HG03378 (cell line): Measurements from ENCODE around the gene TAAR5.
"Not testable (repeated sequence)": the region's sequence is repeated elsewhere in the genome, so short reads cannot be mapped to it uniquely, and the experiment has no call there.

ENCODE experiments used
- ATAC-seq: cut with Tn5 transposase; IDR thresholded peaks from one replicate; pipeline ENCODE4 v1.9.1; 2021; ENCODE audit warnings: mild to moderate bottlenecking, moderate library complexity; ENCODE audit not compliant: unreplicated experiment

Gene TAAR5

GRCh38 chr6:132571774-132572173, 17.8 kb downstream of the TAAR5 start:
- ATAC-seq: no peak

- ATAC-seq: no peak
Measured at GRCh38 chr6:132570221-132570777, 19.2 kb downstream of the TAAR5 start, which contains the start of gene TAAR6. Gene TAAR6 (plus strand): TSS chr6:132570322. CDS start chr6:132570322, 0 bp downstream.

DNA sequence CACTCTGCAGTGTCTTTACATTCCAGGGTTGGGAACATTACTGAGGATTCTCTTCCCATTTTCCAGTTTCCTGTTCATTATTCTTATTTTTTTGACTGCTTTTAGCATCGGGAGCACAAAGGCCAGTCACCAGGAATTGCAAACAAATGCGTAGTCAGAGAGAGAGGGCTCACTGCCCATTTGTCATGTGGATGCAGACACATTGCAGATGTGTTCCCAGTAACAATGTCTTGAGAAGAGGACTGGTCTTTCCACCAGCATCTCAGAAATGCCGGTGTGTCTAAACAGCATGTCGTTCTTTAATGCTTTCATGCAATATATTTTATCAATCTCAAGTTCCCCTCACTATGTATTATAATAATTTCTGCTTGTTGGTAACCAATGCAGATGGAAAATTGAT, 20.4 kb downstream of the TAAR5 start:
- no peak for ATAC-seq

GRCh38 chr6:132568611-132569010, 20.9 kb downstream of the TAAR5 start:
- no peak for ATAC-seq

GRCh38 chr6:132567566-132567965, 22.0 kb downstream of the TAAR5 start:
- ATAC-seq: no peak

DNA sequence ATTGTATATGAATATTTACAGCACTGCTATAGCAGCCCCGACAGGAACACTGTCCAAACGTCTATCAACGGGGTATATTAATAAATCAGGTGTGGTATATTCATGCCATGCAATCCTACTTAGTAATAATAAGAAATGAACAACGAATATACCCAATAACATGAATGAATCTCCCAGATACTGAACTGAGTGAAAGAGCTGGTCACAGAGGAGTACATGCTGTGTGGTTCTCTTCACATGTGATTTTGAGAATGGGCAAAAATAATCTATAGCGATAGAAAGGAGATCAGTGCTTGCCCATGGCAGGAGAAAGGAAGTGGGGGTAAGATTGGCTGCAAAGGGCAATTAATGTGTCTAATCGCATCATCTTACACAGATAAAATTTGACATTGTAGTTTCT, 23.1 kb downstream of the TAAR5 start:
- no peak for ATAC-seq

DNA sequence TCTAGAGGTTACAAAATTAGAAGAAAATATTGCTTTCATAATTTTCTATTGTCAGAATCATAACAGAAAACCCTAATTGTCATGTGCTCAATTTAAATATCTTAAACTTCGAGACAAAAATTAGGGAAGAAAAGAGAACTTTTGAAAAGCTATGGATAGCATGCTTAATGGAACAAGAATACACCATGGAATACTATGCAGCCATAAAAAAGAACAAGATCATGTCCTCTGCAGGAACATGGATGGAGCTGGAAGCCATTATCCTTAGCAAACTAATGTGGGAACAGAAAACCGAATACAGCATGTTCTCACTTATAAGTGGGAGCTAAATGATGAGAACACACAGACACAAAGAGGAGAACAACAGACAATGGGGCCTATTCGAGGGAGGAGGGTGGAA, 29.5 kb downstream of the TAAR5 start:
- not testable (repeated sequence) for ATAC-seq

GRCh38 chr6:132552372-132552771, 37.2 kb downstream of the TAAR5 start, which contains the start of gene TAAR8:
Gene TAAR8 (plus strand): TSS chr6:132552672. CDS start chr6:132552693, 21 bp downstream.
- ATAC-seq: no peak

DNA sequence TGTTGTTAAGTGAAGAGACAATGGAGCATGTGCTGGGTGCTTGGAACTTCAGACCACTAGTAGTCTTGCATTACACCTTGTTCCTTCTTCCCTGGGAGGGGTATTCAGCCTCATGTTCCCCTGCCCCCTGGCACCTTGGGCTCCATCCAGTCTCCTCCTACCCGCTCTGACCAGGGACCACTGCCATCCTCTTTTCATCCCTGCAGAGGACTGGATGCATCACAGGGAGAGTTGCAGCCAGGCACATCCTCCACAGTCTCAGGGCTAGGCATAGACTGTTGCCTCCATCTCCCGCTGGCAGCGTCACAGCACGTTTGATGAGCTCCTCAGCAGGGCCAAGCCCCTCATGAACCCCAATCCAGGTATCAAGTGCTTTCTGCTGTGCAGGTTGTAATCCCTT, 38.3 kb downstream of the TAAR5 start:
- no peak for ATAC-seq

DNA sequence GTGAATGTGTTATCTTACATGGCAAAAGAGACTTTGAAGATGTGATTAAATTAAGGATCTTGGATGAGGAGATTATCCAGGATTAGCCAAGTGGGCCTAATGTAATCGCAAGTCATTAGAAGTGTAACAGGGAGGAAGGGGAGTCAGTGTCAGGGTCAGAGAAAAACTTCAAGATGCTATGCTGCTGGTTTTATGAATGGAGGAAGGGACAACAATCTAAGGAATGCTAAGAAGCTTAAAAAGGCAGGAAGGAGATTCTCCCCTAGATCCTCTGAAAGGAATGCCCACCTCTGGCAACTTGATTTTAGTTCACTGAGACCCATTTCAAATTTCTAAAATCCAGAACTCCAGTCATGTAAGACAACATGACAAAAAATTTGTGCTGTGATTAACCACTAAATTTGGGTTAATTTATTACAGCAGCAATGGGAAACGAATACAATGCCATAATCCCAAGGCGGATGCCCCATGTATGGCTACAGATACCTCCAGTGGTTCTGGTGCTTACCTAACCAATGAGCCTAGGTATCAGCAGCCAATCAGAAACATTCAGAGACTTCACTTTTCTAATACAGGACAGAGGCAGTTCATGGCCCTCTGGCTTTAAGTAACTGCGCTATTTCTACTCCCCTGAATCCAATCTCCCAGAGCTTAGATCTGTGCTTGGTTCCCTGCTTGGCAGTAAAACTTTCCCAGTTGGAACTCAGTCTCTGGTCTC, 40.6 kb downstream of the TAAR5 start:
- ATAC-seq: no peak

- ATAC-seq: no peak
Measured at GRCh38 chr6:132544826-132545225, 44.7 kb downstream of the TAAR5 start.
